HG03064 (cell line): ENCODE results near the gene WNT9B.

Experiments used
- ATAC-seq: cut with Tn5 transposase; IDR thresholded peaks from one replicate; pipeline ENCODE4 v1.9.1; 2021; ENCODE audit warnings: low read depth; ENCODE audit not compliant: unreplicated experiment

The WNT9B gene

GRCh38 chr17:46879101-46879500 lies 27.7 kb downstream of the WNT9B start:
- no peak for ATAC-seq

- ATAC-seq = no peak
These were observed 29.6 kb downstream of the WNT9B start for GRCh38 chr17:46881015-46881414.

GRCh38 chr17:46882666-46883065 lies 31.3 kb downstream of the WNT9B start:
- ATAC-seq = no peak

DNA sequence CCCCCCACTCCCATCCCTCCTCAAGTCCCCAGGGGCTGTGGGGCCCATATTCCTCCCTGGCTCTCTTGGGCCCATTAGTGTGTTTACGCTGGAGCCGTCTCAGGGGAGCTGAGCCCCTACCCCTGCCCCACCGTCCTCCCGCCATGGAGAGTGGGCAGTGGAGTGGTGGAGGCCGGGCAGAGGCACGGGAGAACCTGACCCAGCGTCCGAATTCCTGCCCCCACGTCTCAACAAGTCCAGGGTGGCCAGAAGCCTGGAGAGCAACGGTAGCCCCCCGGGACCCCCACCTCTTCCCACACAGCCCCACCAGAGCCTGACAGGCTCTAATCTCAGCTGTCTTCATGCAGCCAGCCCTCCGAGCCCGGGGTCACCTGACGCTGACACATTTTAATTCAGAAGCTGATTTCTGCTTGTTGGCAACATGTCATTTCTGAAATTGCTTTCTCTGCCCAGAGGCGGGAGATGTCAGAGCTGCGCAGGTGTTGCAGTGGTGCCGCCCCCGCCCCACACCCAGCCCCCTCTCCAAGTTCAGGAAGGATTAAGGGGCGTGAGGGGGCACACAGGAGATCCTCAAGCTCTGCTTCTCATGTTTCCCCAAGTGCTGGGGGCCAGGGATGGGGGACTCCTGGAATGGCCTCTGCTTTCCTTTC lies 32.6 kb downstream of the WNT9B start:
- no peak for ATAC-seq

DNA sequence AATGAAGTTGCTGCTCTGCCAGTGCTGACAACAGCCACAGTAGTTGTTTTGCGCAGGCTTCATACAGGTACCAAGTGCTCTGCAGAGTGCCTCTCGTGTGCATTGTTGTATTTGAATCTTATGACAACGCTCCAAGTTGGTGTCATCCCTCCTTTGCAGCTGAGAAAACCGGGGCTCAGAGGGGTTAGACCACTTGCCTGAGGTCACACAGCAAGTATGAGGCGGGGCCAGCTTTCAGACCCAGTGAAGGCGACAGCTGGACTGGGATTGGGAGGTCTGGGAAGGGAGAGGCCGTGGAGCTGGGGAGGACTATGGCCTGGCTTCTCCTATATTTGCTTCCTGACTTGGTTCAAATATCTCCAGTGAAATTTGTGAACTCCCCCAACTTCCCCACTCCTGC lies 33.2 kb downstream of the WNT9B start:
- ATAC-seq = no peak

DNA sequence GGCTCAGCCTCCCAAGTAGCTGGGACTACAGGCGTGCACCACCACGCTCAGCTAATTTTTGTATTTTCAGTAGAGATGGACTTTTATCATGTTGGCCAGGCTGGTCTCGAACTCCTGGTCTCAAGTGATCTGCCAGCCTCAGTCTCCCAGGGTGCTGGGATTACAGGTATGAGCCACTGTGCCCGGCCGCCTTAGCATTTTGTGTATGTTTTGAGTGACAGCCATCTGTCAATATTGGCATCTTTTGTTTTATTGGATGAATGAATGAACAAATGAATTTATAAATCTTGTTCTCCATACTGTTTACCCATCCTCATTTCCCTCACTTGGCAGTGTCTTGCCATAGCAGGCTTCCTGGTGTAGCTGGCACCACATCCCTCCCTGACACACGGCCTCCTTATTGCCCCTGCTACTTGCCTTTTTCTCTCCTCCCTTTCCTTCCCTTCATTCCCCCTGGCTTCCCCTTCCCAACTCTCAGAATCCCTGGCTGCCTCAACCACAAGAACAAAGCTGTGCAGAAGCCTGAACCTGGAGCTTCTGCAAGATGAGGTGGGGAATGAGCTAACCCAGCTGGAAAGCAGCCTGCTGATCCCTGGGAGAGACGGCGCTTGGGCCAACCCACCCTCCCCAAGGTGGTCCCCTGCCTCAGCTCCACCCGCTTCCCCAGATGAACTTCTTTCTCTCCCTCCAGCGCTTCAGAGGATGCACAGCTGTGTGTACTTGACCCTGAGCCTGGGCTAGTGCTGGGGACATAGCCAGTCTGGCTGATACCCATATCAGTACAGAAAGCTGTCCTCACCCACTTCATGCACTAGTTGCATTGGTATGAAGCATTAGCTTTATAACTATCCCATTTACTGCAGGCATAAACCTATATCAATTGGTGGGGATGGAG lies 34.3 kb downstream of the WNT9B start:
- no peak for ATAC-seq

GRCh38 chr17:46886310-46886663 lies 34.9 kb downstream of the WNT9B start:
- no peak for ATAC-seq

- ATAC-seq = no peak
These were observed 36.3 kb downstream of the WNT9B start for GRCh38 chr17:46887717-46888116.

GRCh38 chr17:46888727-46889126 lies 37.3 kb downstream of the WNT9B start:
- no peak for ATAC-seq

GRCh38 chr17:46889519-46889918 lies 38.1 kb downstream of the WNT9B start:
- ATAC-seq = no peak

DNA sequence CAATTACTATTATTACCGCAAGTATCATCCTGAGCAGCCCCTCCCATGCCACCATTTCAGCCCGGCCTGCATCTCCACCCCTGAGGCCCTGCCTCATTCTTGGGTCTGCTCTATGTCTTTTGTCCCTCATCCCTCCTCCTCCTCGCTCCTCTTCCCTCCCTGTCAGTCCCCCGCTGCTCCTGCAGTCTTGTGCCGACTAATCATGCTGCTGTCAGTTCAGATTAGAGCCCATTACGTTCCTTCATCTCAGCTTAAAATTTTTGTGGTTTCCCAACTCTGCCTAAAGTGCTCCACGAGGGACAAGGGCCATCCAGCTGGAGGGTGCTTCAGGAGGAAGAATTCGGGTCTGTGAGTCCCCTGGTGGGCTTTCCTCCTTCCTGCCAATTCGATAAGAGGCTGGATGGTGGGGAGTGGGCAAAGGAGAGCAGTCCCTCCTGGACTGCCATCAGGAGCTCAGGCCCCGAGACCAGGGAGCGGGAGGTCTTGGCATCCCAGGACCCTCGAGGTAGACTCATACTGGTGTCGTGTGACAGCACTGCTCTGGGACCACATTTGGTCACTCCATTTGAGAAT lies 38.7 kb downstream of the WNT9B start:
- no peak for ATAC-seq

DNA sequence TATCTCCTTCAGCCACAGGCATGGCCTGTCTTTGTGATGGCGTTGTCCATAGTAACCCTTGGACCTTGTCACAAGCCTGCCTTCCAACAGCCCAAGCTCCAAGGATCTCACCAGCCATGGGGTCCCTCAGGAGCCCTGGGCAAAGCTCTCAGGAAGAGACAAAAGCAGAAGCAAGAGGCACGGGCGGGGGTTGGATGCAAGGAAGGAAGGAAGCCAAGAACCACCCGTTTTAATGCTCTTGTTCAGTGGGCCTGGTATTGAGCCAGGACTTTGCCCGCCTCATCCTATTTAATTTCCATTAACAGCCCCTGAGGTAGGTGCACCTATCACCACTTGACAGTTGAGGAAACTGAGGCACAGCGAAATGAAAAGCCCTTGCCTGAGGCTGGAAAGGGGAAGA lies 39.3 kb downstream of the WNT9B start:
- no peak for ATAC-seq

GRCh38 chr17:46892192-46892703 lies 40.9 kb downstream of the WNT9B start:
- no peak for ATAC-seq

DNA sequence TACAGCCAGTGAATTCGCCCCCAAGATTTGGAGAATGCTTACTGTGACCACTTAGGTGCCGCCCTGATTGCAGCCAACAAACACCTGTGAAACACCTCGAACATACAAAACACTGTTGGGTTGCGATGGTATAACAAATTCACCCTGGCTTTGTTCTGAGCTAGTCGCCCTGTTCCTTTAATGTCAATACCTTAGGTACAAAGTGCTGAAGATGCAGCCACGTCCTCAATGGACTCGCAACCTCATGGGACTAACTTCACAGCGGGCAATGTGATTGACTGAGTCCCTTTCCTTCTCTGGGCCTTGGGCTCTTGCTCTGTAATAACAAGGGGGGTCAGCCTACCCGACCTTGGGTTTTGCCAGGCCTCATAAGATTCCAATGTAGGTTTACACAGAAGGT lies 42.6 kb downstream of the WNT9B start:
- no peak for ATAC-seq

DNA sequence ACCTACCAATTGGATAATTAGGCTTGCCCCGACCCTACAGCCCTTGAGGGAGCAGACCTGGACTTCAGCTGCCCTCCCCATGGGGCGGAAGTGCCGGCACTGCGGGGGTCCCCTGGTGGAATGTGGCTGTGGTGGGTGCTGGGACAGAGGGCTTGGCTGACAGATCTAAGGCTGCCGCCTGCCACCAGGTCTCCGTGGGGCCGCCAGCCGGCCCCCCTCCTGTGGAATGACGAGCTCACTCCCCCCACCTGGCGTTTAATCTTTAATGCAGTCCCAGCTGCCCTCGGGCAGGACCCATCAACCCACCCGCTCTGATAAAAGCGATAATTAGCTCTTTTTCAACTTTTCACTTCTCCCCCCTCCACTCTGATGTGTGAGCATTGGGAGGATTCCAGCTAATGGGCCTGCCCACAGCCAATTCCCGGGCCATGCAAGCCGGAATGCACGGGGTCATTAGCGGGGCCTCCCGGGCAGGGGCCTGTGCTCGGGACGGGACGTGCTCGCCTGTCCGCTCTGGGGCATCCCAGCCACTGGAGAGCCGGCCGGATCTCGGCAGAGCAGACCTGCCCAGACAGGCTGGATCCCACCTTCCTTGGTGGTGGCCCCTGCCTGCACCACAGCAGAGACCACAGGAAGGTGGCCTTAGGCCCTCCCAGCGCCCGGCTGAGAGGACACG lies 43.2 kb downstream of the WNT9B start:
- ATAC-seq = no peak

GRCh38 chr17:46895171-46895570 lies 43.8 kb downstream of the WNT9B start:
- no peak for ATAC-seq

- ATAC-seq = no peak
These were observed 45.6 kb downstream of the WNT9B start for GRCh38 chr17:46896991-46897390.

DNA sequence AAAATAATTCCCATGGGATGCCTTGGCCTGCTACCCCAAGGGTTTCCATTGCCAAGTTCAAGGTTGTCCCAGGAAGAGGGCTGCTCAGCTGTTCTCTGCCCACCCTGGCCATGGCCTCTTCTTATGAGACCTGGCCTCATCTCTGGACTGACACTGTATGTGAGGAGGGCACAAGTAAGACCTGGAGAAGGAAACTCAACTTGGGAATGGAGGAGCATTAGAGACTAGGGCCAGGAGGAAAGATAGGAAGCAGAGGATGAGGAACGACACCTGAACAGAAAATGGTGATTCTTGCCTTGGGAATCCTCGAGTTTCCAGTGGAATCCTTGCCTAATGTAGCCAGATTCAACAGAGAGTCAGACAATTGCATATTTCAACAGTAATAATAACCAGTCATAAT lies 47.0 kb downstream of the WNT9B start:
- ATAC-seq = no peak

DNA sequence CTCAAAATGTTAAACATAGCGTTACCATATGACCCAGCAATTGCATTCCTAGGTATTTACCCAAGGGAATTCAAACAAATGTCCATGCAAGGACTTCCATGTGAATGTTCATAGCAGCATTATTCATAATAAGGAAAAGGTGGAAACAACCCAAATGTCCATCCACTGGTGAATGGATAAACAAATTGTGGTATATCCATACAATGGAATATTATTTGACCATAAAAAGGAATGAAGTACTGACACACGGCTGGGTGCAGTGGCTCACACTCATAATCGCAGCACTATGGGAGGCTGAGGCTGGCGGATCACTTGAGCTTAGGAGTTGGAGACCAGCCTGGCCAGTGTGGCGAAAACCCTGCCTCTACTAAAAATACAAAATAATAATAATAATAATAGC lies 47.5 kb downstream of the WNT9B start:
- ATAC-seq = no peak

DNA sequence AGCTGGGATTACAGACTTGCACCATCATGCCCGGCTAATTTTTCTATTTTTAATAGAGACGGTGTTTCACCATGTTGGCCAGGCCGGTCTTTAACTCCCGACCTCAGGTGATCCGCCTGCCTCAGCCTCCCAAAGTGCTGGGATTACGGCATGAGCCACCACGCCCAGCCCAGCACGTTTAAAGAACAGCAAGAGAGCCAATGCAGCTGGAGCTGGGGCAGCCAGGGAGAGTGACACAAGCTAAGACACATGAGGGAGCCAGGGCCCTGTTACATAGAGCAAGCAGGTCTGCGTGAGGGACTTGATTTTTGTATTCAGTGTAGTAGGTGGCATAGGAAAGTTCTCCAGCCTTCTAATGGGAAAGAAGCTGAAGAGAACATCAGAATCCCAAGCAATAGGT lies 49.9 kb downstream of the WNT9B start:
- ATAC-seq = no peak
